HCT116 (cell line): ENCODE results near the gene SBNO2. TPM values are rescaled to one million over a fixed set of nuclear protein-coding genes. Genes with fewer than 3 reads are reported as not detected.

Source experiments
- ATAC-seq: fragments of 200-7000 bp; cut with Tn5 transposase; 2 replicates; pipeline ENCODE4 v1.9.1; 2020; ENCODE audit warnings: mild to moderate bottlenecking, moderate library complexity
- BruUV-seq: library from RNA; stranded (reverse); fragments of 400-500 nt; replicated peaks from 2 replicates; lab custom pipeline; 2021; lab: Mats Ljungman, UMichigan
- CTCF ChIA-PET: fragments of 300-600 bp; sonication (Branson Sonifier 250); formaldehyde crosslinking; loops from one replicate; lab custom pipeline; 2021; ENCODE audit warnings: antibody characterized with exemption; lab: Charles Lee
- POLR2A ChIA-PET: fragments of 300-600, 350-600 bp; sonication (Branson Sonifier 250); formaldehyde crosslinking; loops from one replicate; lab custom pipeline; 2021; ENCODE audit warnings: antibody characterized with exemption; lab: Charles Lee
- RAD21 ChIA-PET, 2 experiments: fragments of 300-600 bp; sonication (Branson Sonifier 250); formaldehyde crosslinking; loops; one replicate each; lab custom pipeline; 2023; ENCODE audit warnings: low total read pairs in 2 of 2; ENCODE audit not compliant: uncharacterized antibody in 2 of 2, unreplicated experiment in 2 of 2, low non-redundant PET in 1 of 2; lab: Charles Lee
- DNase-seq: peaks from one replicate; pipeline ENCODE4 v3.0.0-alpha.2; 2010; ENCODE audit warnings: low read depth, low spot score
- H2AFZ ChIP-seq: fragments of 200-600 bp; shearing (Covaris generic), sonication (generic); 2 replicates; pipeline ENCODE4 v1.6.1; 2017; ENCODE audit warnings: low read depth, mixed run types, mixed read lengths, antibody characterized with exemption, low read length; ENCODE audit not compliant: poor library complexity, severe bottlenecking
- H3K27ac ChIP-seq: 2 replicates; pipeline ENCODE4 v1.5.1; 2012; ENCODE audit warnings: low read depth, low read length
- H3K27me3 ChIP-seq: fragments of 200-600 bp; sonication (generic); 2 replicates; pipeline ENCODE4 v1.6.1; 2016; ENCODE audit warnings: mixed run types, low read length, mixed read lengths; ENCODE audit not compliant: insufficient read depth
- H3K36me3 ChIP-seq, 2 experiments: fragments of 200-500 bp in 1 of 2; fragments of 200-600 bp in 1 of 2; sonication (Bioruptor generic) in 1 of 2; sonication (generic) in 1 of 2; 2 replicates each; pipeline versions ENCODE4 v1.5.1 to v1.6.1; 2014 to 2016; ENCODE audit warnings: low read length in 2 of 2, inconsistent platforms in 1 of 2, mixed read lengths in 1 of 2, mixed run types in 1 of 2; ENCODE audit not compliant: insufficient read depth in 2 of 2, control insufficient read depth in 1 of 2
- H3K4me1 ChIP-seq, 2 experiments: fragments of 200-600 bp in 1 of 2; sonication (generic) in 1 of 2; 2 replicates each; pipeline versions ENCODE4 v1.5.1 to v1.6.1; 2012 to 2017; ENCODE audit warnings: low read length in 2 of 2, inconsistent platforms in 1 of 2, mild to moderate bottlenecking in 1 of 2, mixed read lengths in 1 of 2, mixed run types in 1 of 2, moderate library complexity in 1 of 2; ENCODE audit not compliant: insufficient read depth in 2 of 2, control insufficient read depth in 1 of 2
- H3K4me2 ChIP-seq: fragments of 200-600 bp; sonication (generic); 2 replicates; pipeline ENCODE4 v1.6.1; 2017; ENCODE audit warnings: mixed run types, low read length, mixed read lengths
- H3K4me3 ChIP-seq, 2 experiments: fragments of 200-600 bp in 1 of 2; sonication (generic) in 1 of 2; replicated peaks in 1 of 2; 2 replicates each; pipeline ENCODE4 v1.5.1; 2011 to 2016; ENCODE audit warnings: low read length in 2 of 2, control low read depth in 1 of 2, low read depth in 1 of 2, mild to moderate bottlenecking in 1 of 2, mixed read lengths in 1 of 2, mixed run types in 1 of 2
- H3K79me2 ChIP-seq: fragments of 200-600 bp; sonication (generic); 2 replicates; pipeline ENCODE4 v1.6.1; 2017; ENCODE audit warnings: mild to moderate bottlenecking, mixed run types, low read length, moderate library complexity, mixed read lengths; ENCODE audit not compliant: insufficient read depth
- H3K9ac ChIP-seq: fragments of 200-600 bp; sonication (generic); 2 replicates; pipeline ENCODE4 v1.6.1; 2016; ENCODE audit warnings: low read length, mixed read lengths
- H3K9me2 ChIP-seq: fragments of 200-600 bp; sonication (generic), shearing (Covaris generic); 2 replicates; pipeline ENCODE4 v1.6.1; 2017; ENCODE audit warnings: mixed run types, mild to moderate bottlenecking, moderate library complexity; ENCODE audit not compliant: insufficient read depth
- H3K9me3 ChIP-seq, 2 experiments: fragments of 200-500 bp in 1 of 2; fragments of 200-600 bp in 1 of 2; sonication (Bioruptor generic) in 1 of 2; sonication (generic) in 1 of 2; 2 replicates each; pipeline ENCODE4 v1.6.1; 2014 to 2017; ENCODE audit warnings: low read length in 2 of 2, mixed read lengths in 2 of 2, inconsistent platforms in 1 of 2, low read depth in 1 of 2, mild to moderate bottlenecking in 1 of 2, mixed run types in 1 of 2, moderate library complexity in 1 of 2; ENCODE audit not compliant: control insufficient read depth in 1 of 2, insufficient read depth in 1 of 2
- H4K20me1 ChIP-seq: fragments of 200-600 bp; sonication (generic), shearing (Covaris generic); 2 replicates; pipeline ENCODE4 v1.6.1; 2017; ENCODE audit warnings: mixed run types, mild to moderate bottlenecking, moderate library complexity; ENCODE audit not compliant: insufficient read depth
- CEBPB ChIP-seq: IDR thresholded peaks from 2 replicates; pipeline ENCODE4 v1.6.1; 2012; ENCODE audit warnings: low read depth
- EGR1 ChIP-seq: IDR thresholded peaks from 2 replicates; pipeline ENCODE4 v1.6.1; 2012; ENCODE audit warnings: low read depth
- ELF1 ChIP-seq: IDR thresholded peaks from 2 replicates; pipeline ENCODE4 v1.6.1; 2012; ENCODE audit warnings: low read depth, borderline replicate concordance
- EZH2 ChIP-seq: fragments of 200-600 bp; sonication (generic); IDR thresholded peaks from 2 replicates; pipeline ENCODE4 v1.6.1; 2017; ENCODE audit warnings: antibody characterized with exemption, mixed run types
- EZH2phosphoT487 ChIP-seq: fragments of 200-600 bp; IDR thresholded peaks from 2 replicates; pipeline ENCODE4 v1.6.1; 2018; ENCODE audit warnings: antibody characterized with exemption, borderline replicate concordance
- FOSL1 ChIP-seq: IDR thresholded peaks from 2 replicates; pipeline ENCODE4 v1.6.1; 2012; ENCODE audit warnings: low read depth
- JUND ChIP-seq: IDR thresholded peaks from 2 replicates; pipeline ENCODE4 v1.6.1; 2012
- POLR2AphosphoS5 ChIP-seq: IDR thresholded peaks from 2 replicates; pipeline ENCODE4 v1.6.1; 2011; ENCODE audit warnings: mild to moderate bottlenecking, low read depth, low read length, moderate library complexity
- RAD21 ChIP-seq: IDR thresholded peaks from 2 replicates; pipeline ENCODE4 v1.6.1; 2012; ENCODE audit warnings: low read depth, mild to moderate bottlenecking
- SIN3A ChIP-seq: IDR thresholded peaks from 2 replicates; pipeline ENCODE4 v1.6.1; 2012; ENCODE audit warnings: low read depth
- SP1 ChIP-seq: IDR thresholded peaks from 2 replicates; pipeline ENCODE4 v1.6.1; 2012; ENCODE audit warnings: low read depth
- SRF ChIP-seq: IDR thresholded peaks from 2 replicates; pipeline ENCODE4 v1.6.1; 2012; ENCODE audit warnings: low read depth
- YY1 ChIP-seq: IDR thresholded peaks from 2 replicates; pipeline ENCODE4 v1.6.1; 2011; ENCODE audit warnings: low read length, low read depth, moderate library complexity, mild to moderate bottlenecking; ENCODE audit not compliant: insufficient replicate concordance; ENCODE audit errors: extremely low read depth
- ZFX ChIP-seq: fragments of 450-650 bp; IDR thresholded peaks from 2 replicates; pipeline ENCODE4 v1.6.1; 2017
- ZNF274 ChIP-seq: fragments of 200-500 bp; sonication (Bioruptor generic); IDR thresholded peaks from 2 replicates; pipeline ENCODE4 v1.6.1; 2014; ENCODE audit warnings: mild to moderate bottlenecking, low read depth, low read length, inconsistent platforms
- intact Hi-C: fragments of 100-400 bp; cut with micrococcal nuclease; formaldehyde crosslinking; loops from 2 replicates; pipeline ENCODE4 v1.10.0; 2022
- total RNA-seq: library from RNA; stranded (reverse); gene quantifications from one replicate; pipeline ENCODE4 v1.2.1, GENCODE V29; 2021; ENCODE audit not compliant: unreplicated experiment
- TF ChIP-seq, protein P1 (sequence below): IDR thresholded peaks from 2 replicates; pipeline ENCODE4 v1.6.1; 2012
- TF ChIP-seq, protein P2 (sequence below), 3 experiments: fragments of 200-600 bp in 1 of 3; sonication (generic) in 1 of 3; IDR thresholded peaks in 2 of 3; conservative IDR thresholded peaks in 1 of 3; 2 replicates each; pipeline ENCODE4 v1.5.1; 2012 to 2017; ENCODE audit warnings: low read depth in 2 of 3, low read length in 2 of 3, antibody characterized with exemption in 1 of 3, borderline replicate concordance in 1 of 3, control low read depth in 1 of 3, mild to moderate bottlenecking in 1 of 3, mixed read lengths in 1 of 3, mixed run types in 1 of 3, moderate library complexity in 1 of 3; ENCODE audit not compliant: insufficient read depth in 1 of 3
- TF ChIP-seq, protein P3 (sequence below): IDR thresholded peaks from 2 replicates; pipeline ENCODE4 v1.6.1; 2011; ENCODE audit warnings: mild to moderate bottlenecking, low read length, moderate library complexity; ENCODE audit not compliant: insufficient replicate concordance; ENCODE audit errors: extremely low read depth
- TF ChIP-seq, protein P4 (sequence below): IDR thresholded peaks from 2 replicates; pipeline ENCODE4 v1.6.1; 2012; ENCODE audit warnings: low read depth

SBNO2 gene
- total RNA-seq, 1 experiment from 2014 or later, result 66.4 TPM

DNA sequence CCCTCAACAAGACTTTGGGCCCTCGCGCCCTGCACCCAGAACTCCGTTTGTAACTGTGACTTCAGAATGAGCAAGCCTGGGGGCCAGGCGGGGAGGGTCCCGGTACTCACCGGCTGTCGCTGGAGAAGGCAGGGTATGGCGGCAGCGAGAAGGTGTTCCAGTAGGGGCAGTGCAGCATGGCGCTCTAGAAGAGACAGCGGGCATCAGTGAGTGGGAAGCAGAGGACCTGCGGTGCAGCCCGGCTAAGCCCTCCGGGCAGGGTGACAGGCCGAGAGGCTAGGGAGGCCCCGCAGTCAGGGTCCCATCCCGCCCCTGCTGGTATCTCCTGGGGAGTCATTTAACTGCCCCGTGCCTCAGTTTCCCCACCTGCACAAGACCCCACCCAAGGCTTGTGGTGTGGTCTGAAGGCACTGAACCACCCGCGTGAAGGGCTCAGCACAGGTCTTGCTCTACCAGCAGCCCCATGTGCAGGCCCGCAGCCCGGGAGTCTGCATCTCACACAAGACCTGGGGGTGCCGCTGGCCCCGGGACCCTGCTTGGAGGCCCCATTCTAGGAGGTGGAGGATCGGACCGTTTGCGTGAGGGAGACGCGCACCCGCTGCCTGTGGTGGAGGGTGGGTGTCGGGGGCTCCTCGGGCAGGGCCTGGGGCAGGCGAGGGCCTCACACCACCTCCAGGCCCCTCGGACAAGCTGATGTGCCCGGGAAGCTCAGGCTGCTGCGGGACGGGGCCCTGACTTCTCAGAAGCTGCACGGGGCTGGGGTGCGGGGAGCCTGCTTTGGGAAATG, 24.6 kb downstream of the SBNO2 start:
- no peak for ATAC-seq

More for the DNA sequence above, 24.6 kb downstream of the SBNO2 start:
- no peak overlapping the region for H3K27ac ChIP-seq
- H4K20me1 ChIP-seq, result no peaks in the 10 kb centered on the region
- H3K79me2 ChIP-seq, result peaks cover 10% of the 10 kb centered on the region; the same call in 1 of the 2 replicates
- no peaks in the 10 kb centered on the region for H3K4me1 ChIP-seq
- intact Hi-C loops, result no loop called here
- H3K4me3 ChIP-seq, result no peak overlapping the region
- H3K27me3 ChIP-seq, result no peaks in the 10 kb centered on the region
- no peak overlapping the region for H2AFZ ChIP-seq
- TF ChIP-seq ZNF274, result no peak
- TF ChIP-seq POLR2AphosphoS5, result no peak
- no peak for TF ChIP-seq EZH2phosphoT487
- TF ChIP-seq CEBPB, result no peak
- TF ChIP-seq ZFX, result no peak
- TF ChIP-seq, protein P1, sequence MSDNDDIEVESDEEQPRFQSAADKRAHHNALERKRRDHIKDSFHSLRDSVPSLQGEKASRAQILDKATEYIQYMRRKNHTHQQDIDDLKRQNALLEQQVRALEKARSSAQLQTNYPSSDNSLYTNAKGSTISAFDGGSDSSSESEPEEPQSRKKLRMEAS, result no peak
- TF ChIP-seq, protein P2, sequence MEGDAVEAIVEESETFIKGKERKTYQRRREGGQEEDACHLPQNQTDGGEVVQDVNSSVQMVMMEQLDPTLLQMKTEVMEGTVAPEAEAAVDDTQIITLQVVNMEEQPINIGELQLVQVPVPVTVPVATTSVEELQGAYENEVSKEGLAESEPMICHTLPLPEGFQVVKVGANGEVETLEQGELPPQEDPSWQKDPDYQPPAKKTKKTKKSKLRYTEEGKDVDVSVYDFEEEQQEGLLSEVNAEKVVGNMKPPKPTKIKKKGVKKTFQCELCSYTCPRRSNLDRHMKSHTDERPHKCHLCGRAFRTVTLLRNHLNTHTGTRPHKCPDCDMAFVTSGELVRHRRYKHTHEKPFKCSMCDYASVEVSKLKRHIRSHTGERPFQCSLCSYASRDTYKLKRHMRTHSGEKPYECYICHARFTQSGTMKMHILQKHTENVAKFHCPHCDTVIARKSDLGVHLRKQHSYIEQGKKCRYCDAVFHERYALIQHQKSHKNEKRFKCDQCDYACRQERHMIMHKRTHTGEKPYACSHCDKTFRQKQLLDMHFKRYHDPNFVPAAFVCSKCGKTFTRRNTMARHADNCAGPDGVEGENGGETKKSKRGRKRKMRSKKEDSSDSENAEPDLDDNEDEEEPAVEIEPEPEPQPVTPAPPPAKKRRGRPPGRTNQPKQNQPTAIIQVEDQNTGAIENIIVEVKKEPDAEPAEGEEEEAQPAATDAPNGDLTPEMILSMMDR (IDR thresholded peaks at IDR 0.05 in 2 of 3, conservative IDR thresholded peaks at IDR 0.05 in 1 of 3; ENCODE audit: borderline replicate concordance in 1 of 3, insufficient read depth in 1 of 3, low read depth in 2 of 3, low read length in 2 of 3), result no peak
- no peak for TF ChIP-seq EGR1
- TF ChIP-seq, protein P3, sequence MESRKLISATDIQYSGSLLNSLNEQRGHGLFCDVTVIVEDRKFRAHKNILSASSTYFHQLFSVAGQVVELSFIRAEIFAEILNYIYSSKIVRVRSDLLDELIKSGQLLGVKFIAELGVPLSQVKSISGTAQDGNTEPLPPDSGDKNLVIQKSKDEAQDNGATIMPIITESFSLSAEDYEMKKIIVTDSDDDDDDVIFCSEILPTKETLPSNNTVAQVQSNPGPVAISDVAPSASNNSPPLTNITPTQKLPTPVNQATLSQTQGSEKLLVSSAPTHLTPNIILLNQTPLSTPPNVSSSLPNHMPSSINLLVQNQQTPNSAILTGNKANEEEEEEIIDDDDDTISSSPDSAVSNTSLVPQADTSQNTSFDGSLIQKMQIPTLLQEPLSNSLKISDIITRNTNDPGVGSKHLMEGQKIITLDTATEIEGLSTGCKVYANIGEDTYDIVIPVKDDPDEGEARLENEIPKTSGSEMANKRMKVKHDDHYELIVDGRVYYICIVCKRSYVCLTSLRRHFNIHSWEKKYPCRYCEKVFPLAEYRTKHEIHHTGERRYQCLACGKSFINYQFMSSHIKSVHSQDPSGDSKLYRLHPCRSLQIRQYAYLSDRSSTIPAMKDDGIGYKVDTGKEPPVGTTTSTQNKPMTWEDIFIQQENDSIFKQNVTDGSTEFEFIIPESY, result no peak
- no peak for TF ChIP-seq EZH2
- TF ChIP-seq, protein P4, sequence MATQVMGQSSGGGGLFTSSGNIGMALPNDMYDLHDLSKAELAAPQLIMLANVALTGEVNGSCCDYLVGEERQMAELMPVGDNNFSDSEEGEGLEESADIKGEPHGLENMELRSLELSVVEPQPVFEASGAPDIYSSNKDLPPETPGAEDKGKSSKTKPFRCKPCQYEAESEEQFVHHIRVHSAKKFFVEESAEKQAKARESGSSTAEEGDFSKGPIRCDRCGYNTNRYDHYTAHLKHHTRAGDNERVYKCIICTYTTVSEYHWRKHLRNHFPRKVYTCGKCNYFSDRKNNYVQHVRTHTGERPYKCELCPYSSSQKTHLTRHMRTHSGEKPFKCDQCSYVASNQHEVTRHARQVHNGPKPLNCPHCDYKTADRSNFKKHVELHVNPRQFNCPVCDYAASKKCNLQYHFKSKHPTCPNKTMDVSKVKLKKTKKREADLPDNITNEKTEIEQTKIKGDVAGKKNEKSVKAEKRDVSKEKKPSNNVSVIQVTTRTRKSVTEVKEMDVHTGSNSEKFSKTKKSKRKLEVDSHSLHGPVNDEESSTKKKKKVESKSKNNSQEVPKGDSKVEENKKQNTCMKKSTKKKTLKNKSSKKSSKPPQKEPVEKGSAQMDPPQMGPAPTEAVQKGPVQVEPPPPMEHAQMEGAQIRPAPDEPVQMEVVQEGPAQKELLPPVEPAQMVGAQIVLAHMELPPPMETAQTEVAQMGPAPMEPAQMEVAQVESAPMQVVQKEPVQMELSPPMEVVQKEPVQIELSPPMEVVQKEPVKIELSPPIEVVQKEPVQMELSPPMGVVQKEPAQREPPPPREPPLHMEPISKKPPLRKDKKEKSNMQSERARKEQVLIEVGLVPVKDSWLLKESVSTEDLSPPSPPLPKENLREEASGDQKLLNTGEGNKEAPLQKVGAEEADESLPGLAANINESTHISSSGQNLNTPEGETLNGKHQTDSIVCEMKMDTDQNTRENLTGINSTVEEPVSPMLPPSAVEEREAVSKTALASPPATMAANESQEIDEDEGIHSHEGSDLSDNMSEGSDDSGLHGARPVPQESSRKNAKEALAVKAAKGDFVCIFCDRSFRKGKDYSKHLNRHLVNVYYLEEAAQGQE, result no peak
- no peak for TF ChIP-seq SIN3A
- no peak for TF ChIP-seq SP1
- no peak for TF ChIP-seq JUND
- TF ChIP-seq FOSL1, result no peak
- TF ChIP-seq ELF1, result no peak
- no peak for TF ChIP-seq YY1
- TF ChIP-seq RAD21, result no peak
- no peak for TF ChIP-seq SRF
- RAD21 ChIA-PET, result no interaction called here
- no peaks in the 10 kb centered on the region for H3K9me2 ChIP-seq
- no peak overlapping the region for H3K4me2 ChIP-seq
- CTCF ChIA-PET, result no interaction called here
- H3K36me3 ChIP-seq, result peaks cover 0 to 21% of the 10 kb centered on the region in 2 experiments; a peak in 3 of 4 replicates
- H3K9me3 ChIP-seq, result no peaks in the 10 kb centered on the region
- no peak for DNase-seq
- no TSS peak for BruUV-seq
- POLR2A ChIA-PET, result no interaction called here
- H3K9ac ChIP-seq, result no peak overlapping the region
